ENCODE measurements around the gene STUM.

Gene STUM

GRCh38 chr1:226643177-226643576, 94.6 kb downstream of the STUM start:
- peak; percentile 67 for DNase-seq

GRCh38 chr1:226643611-226644540, 95.3 kb downstream of the STUM start:
- no peak for DNase-seq

- DNase-seq: no peak
Observed at GRCh38 chr1:226644541-226645176, 96.1 kb downstream of the STUM start.

GRCh38 chr1:226645279-226645976, 96.9 kb downstream of the STUM start:
- no peak for DNase-seq

GRCh38 chr1:226646026-226646869, 97.7 kb downstream of the STUM start:
- DNase-seq: no peak

- no peak for DNase-seq
Observed at GRCh38 chr1:226646870-226647449, 98.4 kb downstream of the STUM start.

- no peak for DNase-seq
Observed at GRCh38 chr1:226647719-226648118, 99.2 kb downstream of the STUM start.

GRCh38 chr1:226648421-226648820, 99.9 kb downstream of the STUM start:
- DNase-seq: no peak

- DNase-seq: no peak
Observed at GRCh38 chr1:226649244-226649643, 100.7 kb downstream of the STUM start.

GRCh38 chr1:226649780-226650179, 101.2 kb downstream of the STUM start:
- DNase-seq: no peak

GRCh38 chr1:226650236-226650841, 101.8 kb downstream of the STUM start:
- no peak for DNase-seq

- no peak for DNase-seq
Observed at GRCh38 chr1:226651041-226651731, 102.6 kb downstream of the STUM start.

- no peak for DNase-seq
Observed at GRCh38 chr1:226651732-226652105, 103.2 kb downstream of the STUM start.

GRCh38 chr1:226652613-226653012, 104.0 kb downstream of the STUM start:
- no peak for DNase-seq

- DNase-seq: no peak
Observed at GRCh38 chr1:226653311-226653921, 104.9 kb downstream of the STUM start.

- DNase-seq: no peak
Observed at GRCh38 chr1:226654046-226654667, 105.6 kb downstream of the STUM start.

GRCh38 chr1:226654668-226655055, 106.1 kb downstream of the STUM start:
- no peak for DNase-seq

- no peak for DNase-seq
Observed at GRCh38 chr1:226655251-226656163, 106.9 kb downstream of the STUM start.

GRCh38 chr1:226656201-226656600, 107.6 kb downstream of the STUM start:
- no peak for DNase-seq

Measured in stimulated activated CD4-positive, alpha-beta T cell treated with anti-CD3 and anti-CD28 coated beads, Interleukin-12 subunit alpha, Interleukin-12 subunit beta, amount 100 ng/mL, for 4 hours (primary cell).